Panc1 (cell line): Measurements from ENCODE around the gene ZBTB33.

Experiments
- CTCF ChIP-seq: fragments of 450-650 bp; IDR thresholded peaks from 2 replicates; pipeline ENCODE4 v1.5.1; 2017; ENCODE audit warnings: mild to moderate bottlenecking
- TCF7L2 ChIP-seq: IDR thresholded peaks from 2 replicates; pipeline ENCODE4 v1.6.1; 2011; ENCODE audit warnings: mild to moderate bottlenecking, low read depth, low read length, inconsistent platforms

GRCh38 chrX:120301497-120301896 lies 50.9 kb downstream of the ZBTB33 start:
- TF ChIP-seq CTCF (no peak), TCF7L2 (no peak)
